HEK293 (cell line): ENCODE results near the gene SLC5A1.
"Not testable (repeated sequence)": the region's sequence is repeated elsewhere in the genome, so short reads cannot be mapped to it uniquely, and the experiment has no call there.

Source experiments
- CTCF ChIA-PET: fragments of 350-600 bp; formaldehyde crosslinking; extraction: SDS; loops from one replicate; lab custom pipeline; 2021; ENCODE audit warnings: antibody characterized with exemption; lab: Yijun Ruan, JAX
- POLR2A ChIA-PET: fragments of 300-600 bp; formaldehyde crosslinking; extraction: SDS; loops from one replicate; lab custom pipeline; 2020; ENCODE audit warnings: antibody characterized with exemption, inconsistent platforms; lab: Yijun Ruan, JAX
- H3K27ac ChIP-seq: fragments of 200-500 bp; sonication (Bioruptor generic); 2 replicates; pipeline ENCODE4 v1.5.1; 2014; ENCODE audit warnings: low read depth, low read length, control low read depth, inconsistent platforms; ENCODE audit errors: extremely low read depth
- H3K36me3 ChIP-seq, 2 experiments: fragments of 200-500 bp in 1 of 2; sonication (Bioruptor generic) in 1 of 2; 1 replicate in 1 of 2; 2 replicates in 1 of 2; pipeline ENCODE4 v1.5.1; 2014 to 2017; ENCODE audit warnings: inconsistent platforms in 2 of 2, low read length in 2 of 2; ENCODE audit not compliant: control insufficient read depth in 2 of 2, insufficient read depth in 1 of 2
- H3K4me1 ChIP-seq: fragments of 200-500 bp; sonication (Bioruptor generic); 2 replicates; pipeline ENCODE4 v1.5.1; 2014; ENCODE audit warnings: mild to moderate bottlenecking, low read length, inconsistent platforms; ENCODE audit not compliant: control insufficient read depth, insufficient read depth
- H3K4me3 ChIP-seq: 2 replicates; pipeline ENCODE4 v1.5.1; 2011; ENCODE audit warnings: low read depth, mild to moderate bottlenecking, control low read depth, low read length, moderate library complexity
- H3K9me3 ChIP-seq: fragments of 200-500 bp; sonication (Bioruptor generic); 2 replicates; pipeline ENCODE4 v1.5.1; 2014; ENCODE audit warnings: low read depth, low read length, inconsistent platforms; ENCODE audit not compliant: control insufficient read depth, insufficient read depth
- KLF16 ChIP-seq: fragments of 450-650 bp; formaldehyde crosslinking; IDR thresholded peaks from 2 replicates; pipeline ENCODE4 v1.5.1; 2017; ENCODE audit warnings: missing biosample characterization, missing genetic modification characterization
- OSR2 ChIP-seq: fragments of 450-650 bp; formaldehyde crosslinking; IDR thresholded peaks from 2 replicates; pipeline ENCODE4 v1.5.1; 2016; ENCODE audit warnings: missing biosample characterization, missing genetic modification characterization
- TRIM28 ChIP-seq: IDR thresholded peaks from 2 replicates; pipeline ENCODE4 v1.6.1; 2011; ENCODE audit warnings: low read length, control low read depth, borderline replicate concordance
- ZNF239 ChIP-seq: fragments of 450-650 bp; formaldehyde crosslinking; IDR thresholded peaks from 2 replicates; pipeline ENCODE4 v1.5.1; 2016; ENCODE audit warnings: missing biosample characterization, missing genetic modification characterization
- ZNF596 ChIP-seq: fragments of 450-650 bp; IDR thresholded peaks from 2 replicates; pipeline ENCODE4 v1.5.0; 2018; ENCODE audit warnings: missing biosample characterization, mild to moderate bottlenecking, missing genetic modification characterization, moderate library complexity
- ZNF654 ChIP-seq: fragments of 450-650 bp; formaldehyde crosslinking; IDR thresholded peaks from 2 replicates; pipeline ENCODE4 v1.5.1; 2016; ENCODE audit warnings: low read depth, missing biosample characterization, missing genetic modification characterization
- ZNF768 ChIP-seq: fragments of 450-650 bp; formaldehyde crosslinking; IDR thresholded peaks from 2 replicates; pipeline ENCODE4 v1.5.1; 2018; ENCODE audit warnings: missing biosample characterization, mild to moderate bottlenecking, missing genetic modification characterization
- ZNF776 ChIP-seq: fragments of 450-650 bp; formaldehyde crosslinking; IDR thresholded peaks from 2 replicates; pipeline ENCODE4 v1.5.0; 2017; ENCODE audit warnings: missing biosample characterization, missing genetic modification characterization, borderline replicate concordance
- TF ChIP-seq, protein P1 (sequence below): fragments of 450-650 bp; formaldehyde crosslinking; IDR thresholded peaks from 2 replicates; pipeline ENCODE4 v1.5.1; 2017; ENCODE audit warnings: missing biosample characterization, missing genetic modification characterization
- TF ChIP-seq, protein P2 (sequence below): fragments of 450-650 bp; formaldehyde crosslinking; IDR thresholded peaks from 2 replicates; pipeline ENCODE4 v1.5.1; 2016; ENCODE audit warnings: missing biosample characterization, missing genetic modification characterization

SLC5A1 gene

DNA sequence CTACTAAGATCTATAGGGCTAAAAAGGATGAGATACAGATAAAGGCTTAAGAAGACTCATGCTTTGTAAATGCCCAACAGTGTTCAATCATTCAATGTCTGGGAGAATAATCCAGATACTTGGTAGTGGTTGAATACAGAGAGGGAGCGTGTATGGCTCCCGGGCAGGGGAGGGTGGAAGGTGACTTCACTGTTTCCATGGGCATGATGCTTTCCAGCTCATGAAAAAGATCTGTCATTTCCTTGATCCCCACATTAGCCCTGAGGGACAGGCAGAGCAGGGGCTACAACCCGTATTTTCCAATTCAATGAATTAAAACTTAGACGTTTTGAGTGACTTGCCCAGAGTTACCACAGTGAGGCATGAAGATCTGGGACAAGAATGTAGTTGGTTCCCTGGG lies 111.7 kb downstream of the SLC5A1 start:
- not testable (repeated sequence) for H3K27ac ChIP-seq

DNA sequence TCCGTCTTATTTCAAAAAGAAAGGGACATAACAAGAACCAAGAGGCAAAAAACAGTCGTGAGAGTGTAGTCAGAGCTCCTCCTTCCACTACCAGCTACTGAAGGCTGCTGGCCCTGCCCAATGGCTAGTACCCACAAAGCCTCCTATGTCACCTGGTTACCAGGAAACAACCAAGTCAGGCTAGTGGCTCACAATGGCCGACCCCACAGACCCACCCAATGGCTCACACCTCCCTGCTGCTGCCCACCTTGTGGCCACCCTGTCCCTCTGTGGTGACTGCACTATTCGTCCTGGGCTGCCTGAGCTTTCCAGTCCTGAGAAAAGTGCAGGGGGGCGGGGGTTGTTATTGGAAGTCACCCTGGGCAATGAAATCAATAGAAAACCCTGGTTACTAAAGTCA lies 114.6 kb downstream of the SLC5A1 start:
- POLR2A ChIA-PET, H3K4me3 ChIP-seq, H3K27ac ChIP-seq, H3K36me3 ChIP-seq, H3K4me1 ChIP-seq, H3K9me3 ChIP-seq, CTCF ChIA-PET: not testable (repeated sequence)

More for the DNA sequence above, 111.7 kb downstream of the SLC5A1 start:
- POLR2A ChIA-PET, H3K9me3 ChIP-seq, H3K36me3 ChIP-seq, H3K4me3 ChIP-seq, H3K4me1 ChIP-seq: not testable (repeated sequence)
- CTCF ChIA-PET = interaction anchor here (1.1 kb wide), 1 partner anchor 111 kb away, joined by 4 read pairs; no protein-coding TSS in a partner anchor

DNA sequence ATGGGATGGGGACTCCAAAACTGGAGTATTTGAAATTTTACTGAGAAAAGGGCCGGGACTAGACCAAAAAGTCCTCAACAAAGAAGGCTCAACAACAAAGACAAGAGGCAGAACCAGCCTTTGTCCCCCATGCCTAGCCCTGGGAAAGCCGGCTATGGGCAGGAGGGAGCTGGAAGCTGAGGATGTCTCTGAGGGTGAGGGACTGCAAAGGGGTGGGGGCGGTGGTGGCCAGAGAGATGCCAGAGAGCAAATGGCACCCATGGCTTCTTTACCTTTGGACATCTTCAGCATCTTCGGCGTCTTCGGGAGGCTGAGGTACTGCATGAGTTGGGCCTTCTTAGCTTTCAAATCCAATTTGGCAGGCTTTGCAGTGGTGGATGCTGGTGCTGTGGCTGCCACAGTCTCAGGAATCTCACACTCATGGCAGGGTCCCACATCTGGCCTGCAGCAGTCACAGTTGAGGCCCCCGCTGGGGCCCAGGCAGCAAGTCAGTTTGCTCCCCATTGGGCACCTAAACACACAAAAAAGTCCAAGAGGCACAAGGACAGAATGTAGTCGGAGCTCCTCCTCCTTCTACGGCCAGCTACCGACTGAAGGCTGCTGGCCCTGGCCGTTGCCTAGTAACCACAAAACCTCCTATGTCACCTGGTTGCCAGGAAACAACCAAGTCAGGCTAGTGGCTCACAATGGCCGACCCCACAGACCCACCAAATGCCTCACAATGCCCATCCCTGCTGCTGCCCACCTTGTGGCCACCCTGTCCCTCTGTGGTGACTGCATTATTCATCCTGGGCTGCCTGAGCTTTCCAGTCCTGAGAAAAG lies 115.9 kb downstream of the SLC5A1 start, which contains the start of gene C22orf42:
TSS of gene C22orf42 (minus strand) at position 592 of the 822 bp plus-strand sequence. CDS start at position 504, 88 bp downstream.
- Histone ChIP-seq H3K9me3 (no peaks in the 10 kb centered on the region), H3K4me1 (peaks cover 12% of the 10 kb centered on the region), H3K27ac (no peak within 1 kb of the TSS), H3K4me3 (no peak within 1 kb of the TSS), H3K36me3 (no peaks in the 10 kb centered on the region)
- ChIA-PET CTCF (interaction anchor here (0.6 to 0.8 kb wide), 3 partner anchors 19 to 653 kb away, joined by 3 to 5 read pairs (median 3); no protein-coding TSS in a partner anchor), POLR2A (no interaction called here)
- TF ChIP-seq, protein P1, sequence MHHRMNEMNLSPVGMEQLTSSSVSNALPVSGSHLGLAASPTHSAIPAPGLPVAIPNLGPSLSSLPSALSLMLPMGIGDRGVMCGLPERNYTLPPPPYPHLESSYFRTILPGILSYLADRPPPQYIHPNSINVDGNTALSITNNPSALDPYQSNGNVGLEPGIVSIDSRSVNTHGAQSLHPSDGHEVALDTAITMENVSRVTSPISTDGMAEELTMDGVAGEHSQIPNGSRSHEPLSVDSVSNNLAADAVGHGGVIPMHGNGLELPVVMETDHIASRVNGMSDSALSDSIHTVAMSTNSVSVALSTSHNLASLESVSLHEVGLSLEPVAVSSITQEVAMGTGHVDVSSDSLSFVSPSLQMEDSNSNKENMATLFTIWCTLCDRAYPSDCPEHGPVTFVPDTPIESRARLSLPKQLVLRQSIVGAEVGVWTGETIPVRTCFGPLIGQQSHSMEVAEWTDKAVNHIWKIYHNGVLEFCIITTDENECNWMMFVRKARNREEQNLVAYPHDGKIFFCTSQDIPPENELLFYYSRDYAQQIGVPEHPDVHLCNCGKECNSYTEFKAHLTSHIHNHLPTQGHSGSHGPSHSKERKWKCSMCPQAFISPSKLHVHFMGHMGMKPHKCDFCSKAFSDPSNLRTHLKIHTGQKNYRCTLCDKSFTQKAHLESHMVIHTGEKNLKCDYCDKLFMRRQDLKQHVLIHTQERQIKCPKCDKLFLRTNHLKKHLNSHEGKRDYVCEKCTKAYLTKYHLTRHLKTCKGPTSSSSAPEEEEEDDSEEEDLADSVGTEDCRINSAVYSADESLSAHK (tag by site-specific recombination) = no peak
- TF ChIP-seq ZNF239 (no peak), ZNF654 (no peak), ZNF776 (tag by site-specific recombination) (no peak), ZNF768 (no peak), KLF16 (tag by site-specific recombination) (no peak), ZNF596 (tag by site-specific recombination) (no peak), OSR2 (tag by site-specific recombination) (no peak), TRIM28 (no peak)
- TF ChIP-seq, protein P2, sequence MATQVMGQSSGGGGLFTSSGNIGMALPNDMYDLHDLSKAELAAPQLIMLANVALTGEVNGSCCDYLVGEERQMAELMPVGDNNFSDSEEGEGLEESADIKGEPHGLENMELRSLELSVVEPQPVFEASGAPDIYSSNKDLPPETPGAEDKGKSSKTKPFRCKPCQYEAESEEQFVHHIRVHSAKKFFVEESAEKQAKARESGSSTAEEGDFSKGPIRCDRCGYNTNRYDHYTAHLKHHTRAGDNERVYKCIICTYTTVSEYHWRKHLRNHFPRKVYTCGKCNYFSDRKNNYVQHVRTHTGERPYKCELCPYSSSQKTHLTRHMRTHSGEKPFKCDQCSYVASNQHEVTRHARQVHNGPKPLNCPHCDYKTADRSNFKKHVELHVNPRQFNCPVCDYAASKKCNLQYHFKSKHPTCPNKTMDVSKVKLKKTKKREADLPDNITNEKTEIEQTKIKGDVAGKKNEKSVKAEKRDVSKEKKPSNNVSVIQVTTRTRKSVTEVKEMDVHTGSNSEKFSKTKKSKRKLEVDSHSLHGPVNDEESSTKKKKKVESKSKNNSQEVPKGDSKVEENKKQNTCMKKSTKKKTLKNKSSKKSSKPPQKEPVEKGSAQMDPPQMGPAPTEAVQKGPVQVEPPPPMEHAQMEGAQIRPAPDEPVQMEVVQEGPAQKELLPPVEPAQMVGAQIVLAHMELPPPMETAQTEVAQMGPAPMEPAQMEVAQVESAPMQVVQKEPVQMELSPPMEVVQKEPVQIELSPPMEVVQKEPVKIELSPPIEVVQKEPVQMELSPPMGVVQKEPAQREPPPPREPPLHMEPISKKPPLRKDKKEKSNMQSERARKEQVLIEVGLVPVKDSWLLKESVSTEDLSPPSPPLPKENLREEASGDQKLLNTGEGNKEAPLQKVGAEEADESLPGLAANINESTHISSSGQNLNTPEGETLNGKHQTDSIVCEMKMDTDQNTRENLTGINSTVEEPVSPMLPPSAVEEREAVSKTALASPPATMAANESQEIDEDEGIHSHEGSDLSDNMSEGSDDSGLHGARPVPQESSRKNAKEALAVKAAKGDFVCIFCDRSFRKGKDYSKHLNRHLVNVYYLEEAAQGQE (tag by site-specific recombination) = no peak

DNA sequence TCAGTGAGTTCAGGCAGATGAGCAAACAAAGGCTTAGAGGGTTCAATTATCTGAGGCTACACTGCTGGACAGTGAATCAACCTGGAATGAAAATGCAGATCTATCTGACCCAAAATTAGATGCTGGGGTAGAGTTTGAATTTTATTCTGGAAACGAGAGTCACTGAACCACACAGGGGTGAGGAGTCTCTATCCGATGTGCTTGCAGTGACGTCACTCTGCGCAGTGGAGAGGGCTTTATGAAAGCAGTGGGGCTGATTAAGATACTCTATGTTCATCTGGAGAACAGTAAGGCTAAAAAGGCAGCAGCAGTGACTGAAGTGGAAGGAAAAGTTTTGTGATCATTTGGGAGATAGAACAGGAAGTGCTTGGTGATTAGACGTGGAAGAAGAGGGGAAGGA lies 117.3 kb downstream of the SLC5A1 start:
- CTCF ChIA-PET, H3K27ac ChIP-seq, H3K4me3 ChIP-seq, H3K9me3 ChIP-seq, H3K36me3 ChIP-seq, POLR2A ChIA-PET: not testable (repeated sequence)
- H3K4me1 ChIP-seq = peaks cover 12% of the 10 kb centered on the region
